OCI-LY3 (cell line): ENCODE measurements around the gene SMCHD1.
"Not testable (repeated sequence)": the region's sequence is repeated elsewhere in the genome, so short reads cannot be mapped to it uniquely, and the experiment has no call there.

ENCODE experiments used
- H2AFZ ChIP-seq: fragments of 200-600, 300-600 bp; shearing (Covaris generic); 2 replicates; pipeline ENCODE4 v1.6.0; 2014; ENCODE audit warnings: antibody characterized with exemption, low read depth, low read length
- H3K27ac ChIP-seq: fragments of 200-600, 300-600 bp; sonication (generic); 2 replicates; pipeline ENCODE4 v1.5.1; 2014; ENCODE audit warnings: mild to moderate bottlenecking, low read length, moderate library complexity, mixed read lengths
- H3K27me3 ChIP-seq: fragments of 200-600, 300-600 bp; sonication (generic); 2 replicates; pipeline ENCODE4 v1.6.1; 2014; ENCODE audit warnings: low read depth, low read length, mixed read lengths
- H3K36me3 ChIP-seq: fragments of 200-600, 300-600 bp; sonication (generic); replicated peaks from 2 replicates; pipeline ENCODE3; 2014; ENCODE audit warnings: low read depth, low read length, mixed read lengths
- H3K4me1 ChIP-seq: fragments of 300-600, 200-600 bp; sonication (generic); 2 replicates; pipeline ENCODE4 v1.6.1; 2014; ENCODE audit warnings: low read length, mixed read lengths
- H3K4me2 ChIP-seq: fragments of 200-600, 300-600 bp; sonication (generic); 2 replicates; pipeline ENCODE4 v1.6.1; 2014; ENCODE audit warnings: low read length, mixed read lengths
- H3K4me3 ChIP-seq: fragments of 300-600, 200-600 bp; sonication (generic); 2 replicates; pipeline ENCODE4 v1.5.1; 2014; ENCODE audit warnings: antibody characterized with exemption, mild to moderate bottlenecking, low read length, moderate library complexity
- H3K79me2 ChIP-seq: fragments of 300-600, 200-600 bp; shearing (Covaris generic); 2 replicates; pipeline ENCODE4 v1.6.1; 2014; ENCODE audit warnings: mild to moderate bottlenecking, low read length, mixed read lengths
- H3K9ac ChIP-seq: fragments of 300-600, 200-600 bp; shearing (Covaris generic); 2 replicates; pipeline ENCODE4 v1.6.0; 2014; ENCODE audit warnings: mild to moderate bottlenecking, low read length, moderate library complexity
- H3K9me3 ChIP-seq: fragments of 200-600, 300-600 bp; shearing (Covaris generic); 2 replicates; pipeline ENCODE4 v1.6.1; 2014; ENCODE audit warnings: low read length, mixed read lengths; ENCODE audit not compliant: insufficient read depth
- H4K20me1 ChIP-seq: fragments of 200-600, 300-600 bp; sonication (generic); 2 replicates; pipeline ENCODE4 v1.6.1; 2016; ENCODE audit warnings: low read length, mixed read lengths; ENCODE audit not compliant: insufficient read depth
- CTCF ChIP-seq: fragments of 200-600, 300-600 bp; sonication (generic); IDR thresholded peaks from 2 replicates; pipeline ENCODE4 v1.5.1; 2014; ENCODE audit warnings: antibody characterized with exemption, low read length, low read depth
- EZH2phosphoT487 ChIP-seq: fragments of 200-600 bp; shearing (Covaris generic); IDR thresholded peaks from 2 replicates; pipeline ENCODE4 v1.6.1; 2018; ENCODE audit warnings: antibody characterized with exemption, mixed run types, low read depth

Gene SMCHD1

GRCh38 chr18:2850816-2851215 is 195.3 kb downstream of the SMCHD1 start:
- peaks cover 89% of the 10 kb centered on the region for H3K79me2 ChIP-seq
- H3K36me3 ChIP-seq: peaks cover 68% of the 10 kb centered on the region
- H2AFZ ChIP-seq: no peak overlapping the region
- H3K9me3 ChIP-seq: no peaks in the 10 kb centered on the region
- no peaks in the 10 kb centered on the region for H3K27me3 ChIP-seq
- no peak overlapping the region for H3K4me3 ChIP-seq
- H4K20me1 ChIP-seq: peaks cover 78% of the 10 kb centered on the region
- H3K4me1 ChIP-seq: peaks cover 17% of the 10 kb centered on the region
- TF ChIP-seq CTCF (no peak), EZH2phosphoT487 (no peak)
- H3K4me2 ChIP-seq: no peak overlapping the region
- no peak overlapping the region for H3K9ac ChIP-seq
- H3K27ac ChIP-seq: no peak overlapping the region

- Histone ChIP-seq H3K4me2 (no peak overlapping the region), H3K9ac (no peak overlapping the region)
Observed at GRCh38 chr18:2851771-2852170, 196.2 kb downstream of the SMCHD1 start.

GRCh38 chr18:2852460-2852859 is 196.9 kb downstream of the SMCHD1 start:
- not testable (repeated sequence) for H2AFZ ChIP-seq, H3K9me3 ChIP-seq, H3K4me2 ChIP-seq, H3K27ac ChIP-seq, H3K9ac ChIP-seq, H3K4me3 ChIP-seq, H3K27me3 ChIP-seq
- Histone ChIP-seq H3K36me3 (peaks cover 82% of the 10 kb centered on the region), H4K20me1 (peaks cover 95% of the 10 kb centered on the region), H3K4me1 (peaks cover 12% of the 10 kb centered on the region), H3K79me2 (peaks cover 100% of the 10 kb centered on the region)

More at GRCh38 chr18:2851771-2852170, 196.2 kb downstream of the SMCHD1 start:
- Histone ChIP-seq H3K4me1 (peaks cover 12% of the 10 kb centered on the region), H3K27me3 (no peaks in the 10 kb centered on the region), H3K27ac (no peak overlapping the region), H3K4me3 (no peak overlapping the region), H3K9me3 (no peaks in the 10 kb centered on the region), H3K79me2 (peaks cover 99% of the 10 kb centered on the region), H3K36me3 (peaks cover 75% of the 10 kb centered on the region), H2AFZ (no peak overlapping the region), H4K20me1 (peaks cover 88% of the 10 kb centered on the region)
- TF ChIP-seq CTCF (no peak), EZH2phosphoT487 (no peak)

- Histone ChIP-seq H4K20me1 (peaks cover 97% of the 10 kb centered on the region), H3K4me1 (peaks cover 11% of the 10 kb centered on the region), H3K4me2 (no peak overlapping the region), H2AFZ (no peak overlapping the region), H3K36me3 (peaks cover 85% of the 10 kb centered on the region), H3K4me3 (no peak overlapping the region), H3K27me3 (no peaks in the 10 kb centered on the region), H3K9me3 (no peaks in the 10 kb centered on the region), H3K27ac (no peak overlapping the region), H3K79me2 (peaks cover 100% of the 10 kb centered on the region), H3K9ac (no peak overlapping the region)
- TF ChIP-seq CTCF: no peak
- TF ChIP-seq EZH2phosphoT487: no peak
Observed at GRCh38 chr18:2853173-2853925, 197.8 kb downstream of the SMCHD1 start.
